Thyroid gland (tissue), 4 donors: ENCODE results near the gene MYO16.

Experiments
- CTCF ChIP-seq, 6 experiments: fragments of 200-600 bp in 3 of 6; fragments of 450-650 bp in 3 of 6; sonication (generic) in 3 of 6; IDR thresholded peaks; one replicate each; pipeline ENCODE4 v1.5.1; 2016 to 2019; ENCODE audit warnings: antibody characterized with exemption in 6 of 6, mild to moderate bottlenecking in 2 of 6, inconsistent platforms in 1 of 6, moderate library complexity in 1 of 6
- POLR2A ChIP-seq, 2 donors: fragments of 450-650 bp; IDR thresholded peaks; one replicate each; pipeline ENCODE4 v1.6.1; 2017; ENCODE audit warnings: antibody characterized with exemption in 2 of 2, mild to moderate bottlenecking in 2 of 2, moderate library complexity in 1 of 2

GRCh38 chr13:108963846-108964600 lies 334.6 kb downstream of the MYO16 start:
- no peak for TF ChIP-seq CTCF (IDR thresholded peaks at IDR 0.05)
- no peak for TF ChIP-seq POLR2A (IDR thresholded peaks at IDR 0.05)
